SU-DHL-6 (cell line): ENCODE data around the gene BTBD19.

Source experiments
- CTCF ChIP-seq: fragments of 200-600 bp; sonication (generic); IDR thresholded peaks from one replicate; pipeline ENCODE4 v1.5.1; 2017; ENCODE audit warnings: antibody characterized with exemption, mild to moderate bottlenecking, low read length, moderate library complexity; ENCODE audit not compliant: insufficient read depth, poor library complexity, severe bottlenecking
- EZH2phosphoT487 ChIP-seq: fragments of 200-600 bp; sonication (generic), shearing (Covaris generic); conservative IDR thresholded peaks from 2 replicates; pipeline ENCODE4 v1.6.1; 2018; ENCODE audit warnings: mild to moderate bottlenecking, antibody characterized with exemption, low read length, moderate library complexity, mixed read lengths

GRCh38 chr1:44801491-44802305, 6.6 kb upstream of the BTBD19 start:
- TF ChIP-seq CTCF, result no peak
- TF ChIP-seq EZH2phosphoT487, result no peak
